ENCODE measurements around the gene WFDC1.

DNA sequence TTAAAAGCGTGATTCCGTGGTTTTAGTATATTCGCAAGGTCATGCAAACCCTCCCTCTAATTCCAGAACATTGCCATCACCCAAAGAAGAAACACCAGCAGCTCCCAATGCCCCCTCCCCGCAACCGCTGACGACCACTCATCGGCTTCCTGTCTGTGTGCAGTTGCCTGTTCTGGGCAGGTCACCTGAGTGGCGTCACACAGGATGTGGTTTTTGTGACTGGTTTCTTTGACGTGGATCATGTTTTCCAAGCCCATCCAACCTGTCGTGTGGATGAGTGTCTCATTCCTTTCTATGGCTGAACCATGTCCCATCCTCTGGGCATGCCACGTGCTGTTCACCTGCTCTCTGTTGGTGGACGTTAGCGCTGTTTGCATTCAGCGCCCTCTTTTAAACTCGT, 65.5 kb downstream of the WFDC1 start:
- TF ChIP-seq POLR2A (IDR thresholded peaks at IDR 0.05) (no peak), CTCF (IDR thresholded peaks at IDR 0.05) (no peak), POLR2AphosphoS5 (IDR thresholded peaks at IDR 0.05; ENCODE audit: insufficient read depth in 1 of 2, low read depth in 1 of 2) (no peak)

Data from vagina (tissue), 2 donors.